ENCODE data around the gene ROBO1.

The ROBO1 gene

GRCh38 chr3:79160421-79160820 lies 607.4 kb downstream of the ROBO1 start:
- DNase-seq (ENCODE audit: low read depth, low spot score) = no peak
- no peak overlapping the region for H3K4me3 ChIP-seq (ENCODE audit: low read length)

DNA sequence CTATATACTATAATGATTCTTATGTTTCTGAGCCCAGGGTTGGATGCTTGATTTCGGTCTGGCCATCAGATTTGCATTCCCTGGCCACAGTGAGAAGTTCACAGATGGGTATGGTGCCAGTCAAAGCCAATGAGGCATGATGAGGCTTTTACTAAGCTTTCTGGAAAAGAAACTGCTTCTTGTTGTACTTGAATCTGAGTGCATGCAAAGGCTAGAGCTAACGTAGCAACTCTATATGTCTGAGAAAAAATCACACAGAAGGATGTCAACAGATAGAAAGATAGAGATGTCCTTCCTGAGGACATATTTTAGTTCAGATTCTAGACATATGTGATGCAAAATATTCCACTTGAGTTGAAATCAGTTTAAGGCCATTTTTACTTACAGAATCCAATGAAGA lies 608.1 kb downstream of the ROBO1 start:
- no peak overlapping the region for H3K4me3 ChIP-seq (ENCODE audit: low read length)
- no peak for DNase-seq (ENCODE audit: low read depth, low spot score)

DNA sequence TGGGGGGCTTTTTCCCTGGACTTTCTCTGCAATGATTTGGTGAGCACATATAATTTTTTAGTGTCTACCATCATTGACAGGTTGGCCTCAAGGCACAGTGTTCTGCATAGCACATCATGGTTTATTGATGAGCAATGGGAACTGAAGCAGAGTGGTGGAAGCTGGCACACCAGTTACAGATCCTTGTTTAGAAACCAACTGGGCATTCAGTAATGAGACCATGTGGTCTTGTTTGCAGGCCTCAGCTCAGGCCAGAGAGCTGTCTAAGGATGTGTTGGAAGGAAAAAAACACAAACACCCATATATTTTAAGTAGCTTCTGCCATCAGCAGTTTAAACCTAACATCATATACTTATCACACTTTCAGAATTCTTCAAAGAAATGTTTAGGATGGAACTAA lies 610.6 kb downstream of the ROBO1 start:
- DNase-seq (ENCODE audit: low read depth, low spot score) = no peak
- H3K4me3 ChIP-seq (ENCODE audit: low read length) = no peak overlapping the region

DNA sequence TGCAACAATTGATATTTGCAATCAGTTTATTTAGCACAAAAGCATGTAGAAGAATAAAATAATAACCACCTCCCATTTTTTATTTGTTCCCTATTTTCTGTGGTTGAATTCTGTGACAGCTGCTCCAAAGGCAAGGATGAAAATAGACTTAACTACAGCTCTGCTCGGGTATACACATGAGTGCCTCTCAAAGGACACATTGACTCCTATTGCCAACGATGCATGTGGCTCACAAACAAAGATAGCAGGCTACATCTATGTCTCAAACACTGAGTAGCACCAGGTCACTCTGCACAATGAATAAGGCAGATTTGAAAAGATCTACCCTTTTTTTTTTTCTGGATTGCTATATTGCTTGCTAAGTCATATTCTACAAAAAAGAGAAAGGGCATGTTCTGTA lies 612.9 kb downstream of the ROBO1 start:
- H3K4me3 ChIP-seq (ENCODE audit: low read length) = no peak overlapping the region
- no peak for DNase-seq (ENCODE audit: low read depth, low spot score)

GRCh38 chr3:79148786-79149185 lies 619.0 kb downstream of the ROBO1 start:
- no peak overlapping the region for H3K4me3 ChIP-seq (ENCODE audit: low read length)
- no peak for DNase-seq (ENCODE audit: low read depth, low spot score)

GRCh38 chr3:79146024-79146423 lies 621.8 kb downstream of the ROBO1 start:
- H3K4me3 ChIP-seq (ENCODE audit: low read length) = no peak overlapping the region
- DNase-seq (ENCODE audit: low read depth, low spot score) = no peak

DNA sequence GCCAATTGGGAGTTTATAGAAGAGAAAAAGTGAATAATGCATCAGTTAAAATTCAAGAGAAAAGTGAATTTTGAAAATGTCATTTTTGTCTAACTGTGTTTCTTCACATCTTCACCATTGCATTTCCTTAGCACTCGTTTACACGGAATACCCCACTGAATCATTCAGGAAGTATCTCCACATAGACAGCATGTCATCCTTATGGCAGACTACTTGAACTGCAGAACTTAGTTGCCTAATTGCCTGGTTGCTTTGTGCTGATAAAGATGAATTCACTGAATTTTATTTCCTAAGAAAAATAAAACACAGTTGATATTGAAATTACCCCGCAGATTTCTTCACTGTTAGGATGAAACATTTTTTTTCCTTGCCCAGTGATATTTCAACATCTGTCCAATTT lies 627.1 kb downstream of the ROBO1 start:
- no peak overlapping the region for H3K4me3 ChIP-seq (ENCODE audit: low read length)
- no peak for DNase-seq (ENCODE audit: low read depth, low spot score)

DNA sequence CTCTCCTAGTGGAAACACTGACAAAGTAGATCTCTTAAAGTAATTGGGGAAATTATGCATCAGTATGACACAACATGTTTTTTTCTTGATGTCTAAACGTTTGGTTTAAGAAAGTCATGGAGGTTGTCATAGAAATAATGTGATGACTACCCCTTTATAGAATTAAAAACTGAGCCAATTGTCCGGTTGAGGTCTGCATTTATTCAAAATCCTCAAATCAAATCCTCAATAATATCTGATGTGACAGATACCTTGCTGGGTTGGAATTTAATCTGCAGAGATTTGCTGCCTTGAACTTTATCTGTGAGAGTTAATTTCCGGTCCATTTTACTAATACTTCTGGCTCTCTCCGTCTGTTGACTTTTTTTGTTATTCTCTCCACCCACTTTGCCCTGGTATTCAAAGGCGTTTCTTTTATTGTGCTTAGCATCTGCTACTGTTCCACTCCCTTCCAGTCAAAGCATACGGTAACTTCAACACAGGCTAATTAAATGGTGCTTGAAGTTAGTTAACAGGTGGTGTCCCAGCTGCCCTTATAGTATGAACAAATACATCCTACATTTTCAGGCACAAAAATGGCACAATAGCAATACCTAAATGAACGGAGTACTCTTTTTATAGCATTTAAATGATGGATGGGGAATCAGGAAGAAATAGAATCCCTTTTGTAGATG lies 628.3 kb downstream of the ROBO1 start:
- no peak for DNase-seq (ENCODE audit: low read depth, low spot score)
- no peak overlapping the region for H3K4me3 ChIP-seq (ENCODE audit: low read length)

DNA sequence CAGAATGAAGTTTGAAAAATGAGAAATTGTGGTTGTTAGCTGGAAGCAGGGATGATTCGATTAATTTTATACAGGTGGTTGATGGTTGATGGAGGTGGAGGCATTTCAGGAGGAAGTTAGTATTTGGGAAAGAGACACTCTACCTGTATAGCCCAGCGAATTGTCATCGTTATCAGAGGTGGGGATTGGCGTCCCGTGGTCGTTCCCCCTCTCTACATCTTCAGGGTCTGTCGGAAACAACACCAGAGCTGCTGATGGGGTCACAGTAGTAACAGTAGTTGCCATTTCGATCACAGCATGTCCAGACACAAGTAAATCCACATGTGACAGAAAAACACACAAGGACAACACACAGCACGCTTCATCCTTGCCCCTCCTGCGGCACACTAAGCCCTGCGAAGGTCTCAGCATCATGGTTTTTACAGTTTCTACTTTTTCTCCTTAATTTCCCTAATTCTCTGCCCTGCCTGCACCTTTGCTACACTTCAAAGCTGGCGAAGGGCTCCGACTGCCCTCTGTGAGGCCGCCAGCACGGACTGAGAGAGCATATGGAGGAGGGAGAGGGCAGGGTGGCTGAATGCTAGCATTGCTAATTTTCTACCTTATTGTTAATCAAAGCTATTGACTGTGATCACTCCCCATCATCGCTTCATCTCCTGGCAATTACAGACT lies 642.3 kb downstream of the ROBO1 start:
- DNase-seq (ENCODE audit: low read depth, low spot score) = no peak
- H3K4me3 ChIP-seq (ENCODE audit: low read length) = no peak overlapping the region

DNA sequence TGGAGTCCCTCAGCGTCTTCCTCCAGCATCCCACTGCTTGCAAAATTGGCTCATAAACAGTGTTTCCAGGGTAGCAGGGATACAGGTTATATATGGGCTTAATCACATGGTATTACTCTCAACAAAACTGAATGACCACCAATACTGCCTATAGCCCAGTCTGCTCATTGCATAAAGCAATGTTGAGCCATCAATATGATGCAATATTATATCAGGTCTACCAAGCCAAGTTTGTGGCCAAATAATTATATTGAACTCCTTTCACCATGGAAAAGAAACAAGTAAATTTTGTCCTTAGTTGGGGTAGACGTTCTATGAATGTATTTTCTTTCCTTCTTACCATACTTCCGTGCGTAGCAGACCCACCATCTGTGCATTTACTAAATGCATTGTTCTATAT lies 652.3 kb downstream of the ROBO1 start:
- DNase-seq (ENCODE audit: low read depth, low spot score) = no peak
- no peak overlapping the region for H3K4me3 ChIP-seq (ENCODE audit: low read length)

GRCh38 chr3:79113876-79114275 lies 653.9 kb downstream of the ROBO1 start:
- no peak overlapping the region for H3K4me3 ChIP-seq (ENCODE audit: low read length)
- DNase-seq (ENCODE audit: low read depth, low spot score) = no peak

DNA sequence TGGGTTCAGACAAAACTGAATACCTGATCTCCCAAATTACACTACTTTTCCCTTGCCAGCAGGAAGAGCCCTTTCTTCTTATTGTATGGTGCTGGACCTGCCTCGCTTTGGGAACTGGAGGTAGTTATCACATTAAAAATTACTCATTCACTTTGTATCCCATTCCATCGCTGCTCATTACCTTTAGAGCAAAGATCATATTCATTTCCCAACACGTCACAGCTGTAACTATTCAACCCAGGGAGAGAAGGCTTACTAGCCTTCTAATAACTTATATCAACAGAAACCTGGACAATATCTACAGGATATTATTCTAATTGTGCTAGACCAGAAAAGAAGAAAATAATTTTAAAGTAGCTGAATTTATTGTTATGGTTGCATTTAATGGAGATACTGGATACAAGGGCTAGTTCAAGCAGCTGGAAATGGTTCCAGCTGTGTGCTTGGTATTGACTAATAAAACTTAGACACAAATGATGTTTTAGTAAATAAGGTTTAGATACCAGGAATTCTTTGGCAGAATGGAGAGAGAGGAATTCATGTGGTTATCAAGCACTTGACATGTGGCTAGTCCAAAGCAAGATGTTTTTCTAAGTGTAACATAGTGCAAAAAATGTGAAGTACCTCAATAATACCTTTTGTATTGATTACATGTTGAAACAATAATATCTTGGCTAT lies 656.3 kb downstream of the ROBO1 start:
- DNase-seq (ENCODE audit: low read depth, low spot score) = no peak
- H3K4me3 ChIP-seq (ENCODE audit: low read length) = no peak overlapping the region

DNA sequence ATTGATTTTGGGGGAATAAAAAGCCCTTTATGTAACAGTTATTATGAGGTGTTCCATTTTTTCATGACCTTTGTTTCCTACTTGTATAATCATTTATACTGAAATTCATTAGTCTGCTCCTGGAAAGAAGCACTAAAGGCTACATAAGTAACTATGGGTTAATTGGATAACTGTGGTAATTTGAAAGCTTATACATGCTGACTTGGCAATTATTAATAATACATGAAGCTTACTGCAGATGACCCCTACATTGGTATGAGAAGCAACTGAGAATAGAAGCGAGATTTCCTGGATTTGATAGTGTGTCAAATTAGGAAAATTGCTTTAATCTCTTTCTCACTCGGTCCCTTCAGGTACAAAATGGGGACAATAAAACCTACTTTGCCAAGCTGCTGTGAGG lies 658.0 kb downstream of the ROBO1 start:
- no peak for DNase-seq (ENCODE audit: low read depth, low spot score)
- no peak overlapping the region for H3K4me3 ChIP-seq (ENCODE audit: low read length)

DNA sequence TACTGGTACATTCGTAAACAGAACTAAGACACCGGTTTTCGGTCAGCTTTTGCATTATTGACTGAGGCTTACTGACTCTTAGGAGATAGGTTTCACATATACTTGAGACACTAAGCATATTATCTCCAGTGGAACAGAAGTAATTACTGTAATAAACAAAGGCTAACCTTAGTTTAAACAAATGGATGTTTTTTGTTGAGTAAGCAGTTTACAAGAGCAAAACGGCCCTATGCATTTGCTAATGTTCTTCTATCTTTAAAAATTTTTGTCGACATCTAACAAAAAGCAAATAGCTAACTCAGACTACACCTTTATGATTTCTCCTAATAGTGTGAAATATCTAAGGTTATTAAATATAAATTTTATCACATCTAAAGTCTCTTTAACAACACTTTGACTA lies 664.5 kb downstream of the ROBO1 start:
- DNase-seq (ENCODE audit: low read depth, low spot score) = no peak
- no peak overlapping the region for H3K4me3 ChIP-seq (ENCODE audit: low read length)

- H3K4me3 ChIP-seq (ENCODE audit: low read length) = no peak overlapping the region
- DNase-seq (ENCODE audit: low read depth, low spot score) = no peak
Measured at GRCh38 chr3:79097964-79098660, 669.7 kb downstream of the ROBO1 start.

DNA sequence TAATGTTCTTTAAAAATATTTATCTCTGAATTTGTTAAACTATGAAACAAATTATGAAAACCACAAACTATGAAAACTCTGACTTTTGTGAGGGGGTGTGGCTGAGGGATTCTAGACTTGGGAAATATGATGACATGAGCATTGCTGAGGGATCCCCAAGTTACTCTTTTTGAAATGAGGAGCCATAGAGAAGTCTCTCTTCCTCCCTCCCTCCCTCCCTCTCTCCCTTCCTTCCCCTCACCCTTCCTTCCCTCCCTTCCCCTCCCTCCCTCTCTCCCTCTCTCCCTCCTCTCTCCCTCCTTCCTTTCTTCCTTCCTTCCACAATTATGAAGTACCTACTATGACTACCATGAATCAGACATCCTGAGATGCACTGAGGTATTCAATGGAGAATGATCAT lies 673.1 kb downstream of the ROBO1 start:
- no peak overlapping the region for H3K4me3 ChIP-seq (ENCODE audit: low read length)
- no peak for DNase-seq (ENCODE audit: low read depth, low spot score)

DNA sequence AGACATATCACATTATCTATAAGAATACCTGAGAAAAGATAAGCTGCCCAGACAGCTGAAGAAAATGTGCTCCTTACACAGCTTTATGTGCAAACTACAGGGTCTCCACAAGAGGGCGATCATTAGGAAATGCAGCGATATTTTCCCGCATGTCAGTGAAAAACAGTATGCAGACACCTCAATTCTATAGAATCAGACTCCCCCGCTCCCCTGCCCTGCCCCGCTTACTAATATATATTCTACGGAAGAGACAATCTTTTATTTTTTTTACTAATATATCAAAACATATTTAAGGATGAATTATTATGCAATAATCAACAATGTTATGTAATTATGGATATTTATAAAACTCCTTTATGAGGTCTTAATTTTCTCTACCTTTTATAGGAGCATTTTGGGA lies 681.3 kb downstream of the ROBO1 start:
- DNase-seq (ENCODE audit: low read depth, low spot score) = peak; percentile 52
- H3K4me3 ChIP-seq (ENCODE audit: low read length) = no peak overlapping the region

DNA sequence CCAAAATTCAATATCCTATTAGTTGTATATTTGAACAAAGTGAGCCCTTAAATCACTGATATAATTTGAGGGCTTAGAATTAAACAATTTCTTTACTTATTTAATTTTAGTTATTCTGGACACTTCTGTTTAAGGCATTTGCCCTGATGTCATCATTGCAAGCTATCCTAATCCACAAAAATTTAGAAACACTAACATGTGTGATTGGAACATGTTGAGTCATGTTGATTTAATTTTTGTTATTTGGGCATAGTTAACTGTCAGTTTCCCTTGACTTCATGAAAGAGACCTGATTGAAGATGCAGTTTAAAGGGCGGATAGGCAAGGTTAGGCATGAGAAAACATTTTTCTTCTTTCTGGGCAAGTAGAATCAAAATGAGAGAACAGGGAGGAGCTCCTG lies 682.6 kb downstream of the ROBO1 start:
- DNase-seq (ENCODE audit: low read depth, low spot score) = no peak

GRCh38 chr3:79081335-79081734 lies 686.5 kb downstream of the ROBO1 start:
- no peak for DNase-seq (ENCODE audit: low read depth, low spot score)

More for the DNA sequence above, 682.6 kb downstream of the ROBO1 start:
- H3K4me3 ChIP-seq (ENCODE audit: low read length) = no peak overlapping the region

GRCh38 chr3:79074558-79074957 lies 693.2 kb downstream of the ROBO1 start:
- H3K4me3 ChIP-seq (ENCODE audit: low read length) = no peak overlapping the region

More at GRCh38 chr3:79081335-79081734, 686.5 kb downstream of the ROBO1 start:
- H3K4me3 ChIP-seq (ENCODE audit: low read length) = no peak overlapping the region

More at GRCh38 chr3:79074558-79074957, 693.2 kb downstream of the ROBO1 start:
- no peak for DNase-seq (ENCODE audit: low read depth, low spot score)
